CD4-positive, alpha-beta T cell treated with Interleukin-2 at 100 ng/mL for 4 hours (primary cell): Measurements from ENCODE around the gene AKAP8L.
"Not testable (repeated sequence)": the region's sequence is repeated elsewhere in the genome, so short reads cannot be mapped to it uniquely, and the experiment has no call there.

Experiments used
- DNase-seq: peaks from one replicate; pipeline ENCODE4 v3.0.0-alpha.2; 2020; ENCODE audit warnings: low spot score

Gene AKAP8L

DNA sequence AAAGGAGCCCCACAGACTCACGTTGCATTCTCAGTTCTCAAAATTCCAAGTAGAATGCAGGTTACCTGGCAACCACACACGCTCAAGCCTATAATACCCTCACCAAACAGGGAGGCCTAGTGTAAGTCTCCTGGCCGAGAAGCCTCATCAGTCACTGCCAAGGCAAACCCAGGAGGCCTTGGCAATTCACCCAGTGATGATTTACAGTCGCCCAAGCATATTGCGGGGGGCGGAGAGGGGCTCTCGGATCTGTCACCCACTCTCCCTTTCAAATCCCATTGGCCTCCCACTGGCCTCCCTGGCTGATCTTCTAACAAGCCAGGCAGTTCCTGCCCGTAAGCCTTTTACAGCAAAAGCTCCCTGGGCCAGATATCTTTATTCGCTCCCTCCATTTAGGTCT is 1.1 kb downstream of the AKAP8L start:
- no peak for DNase-seq

GRCh38 chr19:15412832-15413231 is 6.0 kb downstream of the AKAP8L start:
- no peak for DNase-seq

DNA sequence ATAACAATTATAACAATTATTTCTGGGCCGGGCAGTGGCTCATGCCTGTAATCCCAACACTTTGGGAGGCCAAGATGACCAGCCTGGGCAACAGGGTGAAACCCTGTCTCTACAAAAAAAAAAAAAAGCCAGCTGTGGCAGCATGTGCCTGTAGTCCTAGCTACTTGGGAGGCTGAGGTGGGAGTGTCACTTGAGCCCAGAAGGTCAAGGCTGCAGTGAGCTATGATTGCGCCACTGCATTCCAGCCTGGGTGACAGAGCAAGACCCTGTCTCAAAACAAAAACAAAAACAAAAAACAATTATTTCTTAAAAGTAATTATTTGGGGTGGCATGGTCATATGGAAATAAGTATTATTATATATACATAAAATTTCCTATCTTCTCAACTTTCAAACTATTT is 7.4 kb downstream of the AKAP8L start:
- DNase-seq: not testable (repeated sequence)

- DNase-seq: no peak
Measured at GRCh38 chr19:15404780-15405211, 14.0 kb downstream of the AKAP8L start.

DNA sequence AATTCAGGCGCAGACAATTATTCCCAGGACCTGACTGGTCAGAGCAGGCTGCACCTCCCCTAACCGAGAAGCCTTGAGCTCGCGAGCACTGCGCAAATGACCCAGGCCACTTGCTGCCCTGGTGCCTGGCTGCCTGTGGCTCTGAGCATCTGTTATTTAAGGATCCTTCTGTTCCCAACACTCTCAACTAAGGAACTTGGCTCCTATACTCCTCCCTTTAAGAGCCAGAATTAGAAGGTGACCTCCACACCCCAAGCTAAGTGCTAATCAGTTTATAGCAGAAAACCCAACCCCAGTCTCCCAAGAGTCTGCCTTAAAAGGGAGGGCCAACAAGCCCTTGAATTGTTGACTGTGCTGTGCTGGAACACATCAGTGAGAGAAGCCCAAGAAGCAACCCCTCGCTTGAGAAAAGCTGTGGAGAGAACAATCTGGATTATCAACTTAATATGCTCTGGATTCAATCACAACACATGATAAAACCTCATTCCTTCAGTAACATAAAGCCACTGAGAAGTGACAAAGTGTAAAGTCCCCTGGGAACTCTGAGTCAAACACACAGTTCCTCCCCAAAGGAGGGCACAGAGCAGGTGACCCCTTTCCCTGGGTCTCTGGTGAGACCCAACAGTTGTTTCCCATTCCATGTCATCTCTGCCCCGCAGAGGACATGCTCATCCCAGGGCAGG is 14.6 kb downstream of the AKAP8L start:
- no peak for DNase-seq

DNA sequence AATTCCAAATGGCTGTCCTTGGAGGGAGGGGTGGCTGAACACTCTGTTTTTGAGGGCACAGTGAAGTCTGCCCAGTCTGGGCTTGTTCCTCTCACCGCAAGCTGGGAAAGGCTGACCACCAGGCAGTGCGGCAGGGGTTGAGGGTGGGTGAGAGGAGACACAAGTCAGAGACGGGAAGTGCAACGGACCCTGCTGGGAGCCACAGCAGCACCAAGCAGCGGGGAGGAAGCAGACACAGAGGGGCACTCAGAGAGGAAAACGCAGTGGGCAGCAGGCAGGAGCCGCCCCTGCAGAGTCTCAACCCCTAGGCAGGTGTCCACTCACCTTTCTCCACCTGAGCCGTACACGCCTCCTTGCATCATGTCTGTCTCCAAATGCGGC is 15.6 kb downstream of the AKAP8L start:
- no peak for DNase-seq

DNA sequence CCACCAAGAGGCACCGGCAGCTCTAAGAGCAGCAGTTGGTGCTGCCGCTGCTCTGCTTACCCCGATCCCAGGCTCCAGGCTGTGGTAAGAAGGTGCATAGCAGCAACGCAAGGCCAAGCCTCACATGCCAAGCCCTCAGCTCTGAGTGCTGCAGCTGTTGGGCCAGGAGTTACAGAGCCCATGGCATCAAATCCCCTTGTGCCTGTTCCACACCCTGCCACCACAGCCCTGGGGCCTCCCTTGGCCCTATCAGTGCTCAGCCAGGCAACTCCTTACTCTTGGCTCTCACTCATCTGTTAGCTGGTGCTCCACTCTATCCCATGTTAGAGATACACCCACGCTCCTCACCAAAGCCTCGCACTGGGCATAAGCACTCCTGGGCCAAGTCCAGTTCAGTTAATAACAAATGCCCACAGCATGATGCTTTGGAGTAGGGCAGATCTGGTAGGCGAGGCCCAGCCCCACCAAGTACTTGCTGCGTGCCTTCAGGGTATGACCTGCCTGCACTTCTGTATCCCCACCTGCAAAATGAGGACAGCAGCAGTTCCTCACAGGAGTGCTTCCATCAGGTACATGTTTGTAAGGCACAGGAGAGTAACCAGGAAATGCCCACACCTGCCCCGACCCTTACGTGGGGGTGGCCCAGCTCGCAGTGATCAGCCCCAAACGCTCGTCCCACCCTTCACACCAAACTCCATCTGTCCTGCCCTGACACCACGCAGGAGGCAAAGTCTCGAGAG is 16.2 kb downstream of the AKAP8L start:
- no peak for DNase-seq

DNA sequence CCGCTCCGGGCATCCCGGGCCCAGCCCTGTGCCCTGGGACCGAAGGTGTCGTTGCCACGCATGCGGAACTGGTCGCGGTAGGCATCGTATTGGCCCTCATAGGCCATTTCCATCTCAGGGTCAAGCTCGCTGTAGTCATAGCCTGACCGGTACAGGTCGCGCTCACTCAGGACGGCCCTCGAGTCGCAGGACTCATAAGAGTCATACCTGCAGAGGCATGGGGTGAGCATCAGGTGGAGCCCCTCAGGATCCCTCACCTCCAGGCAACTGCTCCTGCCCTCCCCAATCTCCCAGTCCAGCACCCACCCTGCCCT is 17.4 kb downstream of the AKAP8L start:
- DNase-seq: no peak

GRCh38 chr19:15400521-15401396 is 18.0 kb downstream of the AKAP8L start:
- no peak for DNase-seq

- no peak for DNase-seq
Measured at GRCh38 chr19:15399635-15400034, 19.2 kb downstream of the AKAP8L start.

GRCh38 chr19:15399234-15399515 is 19.6 kb downstream of the AKAP8L start:
- no peak for DNase-seq

DNA sequence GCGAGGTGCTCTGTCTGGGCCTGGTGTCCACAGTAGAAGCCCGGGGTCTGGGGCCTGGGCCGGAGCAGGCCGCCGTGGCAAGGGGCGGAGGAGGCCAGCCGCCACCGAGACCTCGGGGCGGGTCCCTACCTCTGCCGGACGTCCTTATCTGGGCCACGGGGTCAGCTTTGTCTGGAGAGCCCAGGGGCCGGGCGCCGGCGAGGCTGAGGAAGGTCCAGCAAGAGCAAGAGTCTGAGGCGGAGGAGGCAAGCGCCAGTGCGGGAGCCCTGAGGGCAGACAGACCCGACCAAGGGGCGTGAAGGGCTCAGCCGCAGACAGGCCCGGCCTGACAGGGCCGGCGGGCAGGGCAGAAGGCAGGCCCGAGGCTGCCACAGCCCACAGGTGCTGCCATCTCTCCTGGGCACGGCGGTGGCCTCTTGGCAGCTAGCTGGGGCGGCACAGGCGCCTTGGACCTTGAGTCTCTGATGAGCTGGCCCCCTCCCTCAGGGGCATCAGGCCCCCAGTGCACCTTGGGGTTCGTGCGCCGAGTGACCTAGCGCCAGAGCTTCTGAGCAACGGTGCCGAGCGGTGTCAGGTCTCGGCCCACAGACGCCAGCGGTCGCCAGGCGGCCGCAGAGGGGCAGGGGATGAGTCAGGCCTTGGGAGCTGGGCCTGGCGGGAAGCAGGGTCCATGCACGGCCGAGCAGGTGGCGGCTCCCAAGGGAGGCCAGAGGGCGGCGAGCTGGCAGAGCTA is 20.1 kb downstream of the AKAP8L start:
- DNase-seq: no peak

- DNase-seq: no peak
Measured at GRCh38 chr19:15397782-15398181, 21.0 kb downstream of the AKAP8L start.

DNA sequence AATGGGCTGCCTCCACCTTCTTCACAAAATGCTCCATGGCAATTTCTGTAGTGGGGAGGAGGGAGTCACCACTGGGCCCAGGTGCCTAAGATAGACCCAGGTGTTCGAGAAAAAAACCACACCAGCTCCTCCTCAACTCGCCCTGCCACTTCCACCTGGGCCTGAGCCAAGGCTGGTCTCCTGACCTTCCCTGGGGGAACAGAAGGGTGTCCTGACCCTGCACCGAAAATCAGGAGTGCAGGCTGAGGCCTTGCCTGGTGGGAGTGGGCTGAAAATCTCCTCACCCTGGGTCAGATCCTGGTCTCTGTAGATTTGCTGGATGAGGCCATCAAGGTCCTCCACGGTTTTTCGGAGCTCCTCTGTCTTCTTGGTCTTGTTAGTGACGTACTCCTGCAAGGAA is 21.6 kb downstream of the AKAP8L start:
- no peak for DNase-seq

- DNase-seq: no peak
Measured at GRCh38 chr19:15396436-15396835, 22.4 kb downstream of the AKAP8L start.

- not testable (repeated sequence) for DNase-seq
Measured at GRCh38 chr19:15395251-15395650, 23.5 kb downstream of the AKAP8L start.

DNA sequence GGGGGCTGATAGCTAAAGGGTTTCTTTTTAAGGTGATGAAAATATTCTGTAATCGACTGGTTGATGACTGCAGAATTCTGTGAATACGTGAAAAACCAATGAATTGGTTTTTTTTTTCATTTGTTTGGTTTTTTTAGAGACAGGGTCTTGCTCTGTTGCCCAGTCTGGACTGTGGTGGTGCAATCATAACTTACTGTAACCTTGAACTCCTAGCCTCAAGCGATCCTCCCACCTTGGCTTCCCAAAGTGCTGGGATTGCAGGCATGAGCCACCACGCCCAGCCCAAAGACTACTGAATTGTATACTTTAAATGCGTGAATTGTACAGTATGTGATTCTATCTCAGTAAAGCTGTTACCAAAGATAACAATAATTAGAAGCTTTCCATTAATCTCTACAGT is 24.4 kb downstream of the AKAP8L start:
- no peak for DNase-seq

GRCh38 chr19:15393963-15394362 is 24.8 kb downstream of the AKAP8L start:
- DNase-seq: no peak

DNA sequence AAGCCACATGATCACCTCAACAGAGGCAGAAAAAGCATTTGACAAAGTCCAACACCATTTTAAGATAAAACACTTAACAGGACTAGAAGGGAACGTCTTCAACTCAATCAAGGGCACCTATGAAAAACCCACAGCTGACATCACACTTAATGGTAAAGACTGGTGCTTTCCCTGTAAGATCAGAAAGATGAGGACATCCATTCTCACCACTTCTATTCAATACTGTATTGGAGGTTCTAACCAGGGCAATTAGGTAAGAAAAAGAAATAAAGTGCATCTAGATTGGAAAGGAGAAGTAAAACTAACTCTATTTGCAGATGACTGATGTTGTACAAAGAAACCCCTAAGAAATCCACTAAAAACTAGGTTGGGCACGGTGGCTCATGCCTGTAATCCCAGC is 28.0 kb downstream of the AKAP8L start:
- no peak for DNase-seq

- no peak for DNase-seq
Measured at GRCh38 chr19:15381864-15382263, 36.9 kb downstream of the AKAP8L start.

DNA sequence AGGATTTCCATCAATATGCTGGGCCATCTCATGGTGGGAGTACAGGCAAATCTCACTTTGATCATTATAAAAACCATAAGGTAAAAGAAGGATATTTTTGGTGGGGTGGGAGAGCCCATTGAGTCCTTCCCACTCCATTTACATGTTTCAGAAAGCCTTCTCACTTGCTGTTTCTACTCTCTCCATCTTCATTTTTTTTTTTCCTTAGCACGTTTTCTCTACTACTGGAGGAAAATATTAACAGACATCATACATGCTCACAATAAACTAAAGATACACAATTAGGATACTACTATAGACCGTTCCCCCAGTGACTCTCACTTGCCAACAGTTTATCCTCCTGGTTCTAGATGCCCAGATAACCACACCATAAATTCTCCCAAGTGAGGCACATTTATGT is 37.4 kb downstream of the AKAP8L start:
- no peak for DNase-seq

GRCh38 chr19:15379999-15380647 is 38.7 kb downstream of the AKAP8L start:
- no peak for DNase-seq
